OCI-LY1 (cell line): Measurements from ENCODE around the gene SYT10.

Experiments used
- CTCF ChIP-seq: fragments of 200-600 bp; sonication (generic), shearing (Covaris generic); IDR thresholded peaks from 2 replicates; pipeline ENCODE4 v1.5.1; 2017; ENCODE audit warnings: mild to moderate bottlenecking, antibody characterized with exemption, low read length, moderate library complexity, mixed read lengths
- EZH2 ChIP-seq: fragments of 200-600 bp; sonication (generic), shearing (Covaris generic); IDR thresholded peaks from 2 replicates; pipeline ENCODE4 v1.8.0; 2017; ENCODE audit warnings: borderline replicate concordance, mixed run types, mild to moderate bottlenecking, antibody characterized with exemption, low read length, moderate library complexity, mixed read lengths

- TF ChIP-seq CTCF (no peak), EZH2 (no peak)
Observed at GRCh38 chr12:33488036-33488435, 48.4 kb upstream of the SYT10 start.
